ENCODE data around the gene CARMIL1.

DNA sequence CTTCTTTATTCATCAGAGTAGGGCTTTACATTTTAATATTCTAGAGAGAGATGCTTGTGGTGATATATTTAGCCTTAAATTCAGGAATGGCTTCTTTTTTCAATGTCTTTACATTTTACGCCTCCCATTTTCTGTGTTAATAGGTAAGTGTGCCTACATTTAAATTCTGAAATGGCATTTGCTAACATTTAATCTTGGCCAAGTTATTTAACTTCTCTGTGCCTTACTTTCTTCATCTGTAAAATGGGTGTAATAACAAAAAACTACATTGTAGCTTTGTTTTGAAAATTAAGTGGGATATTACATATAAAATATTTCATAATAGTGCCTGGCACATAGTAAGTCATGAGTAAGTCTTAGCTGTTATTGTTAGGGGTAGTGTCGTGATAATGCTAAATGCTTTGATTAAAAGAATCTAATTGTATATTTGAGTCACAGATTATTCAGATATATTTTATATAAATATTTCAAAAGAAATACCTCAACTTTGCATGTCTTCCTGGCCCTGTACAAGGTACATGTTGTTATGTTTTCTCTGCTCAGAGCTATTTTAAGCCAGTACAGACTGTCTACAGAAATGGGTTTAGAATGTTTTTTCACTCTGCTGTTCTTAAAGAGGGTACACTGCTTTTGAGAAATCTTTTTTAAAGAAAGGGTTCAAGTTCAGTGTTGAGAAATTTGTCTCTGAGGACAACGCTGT is 18.8 kb downstream of the CARMIL1 start:
- TF ChIP-seq, protein P1, sequence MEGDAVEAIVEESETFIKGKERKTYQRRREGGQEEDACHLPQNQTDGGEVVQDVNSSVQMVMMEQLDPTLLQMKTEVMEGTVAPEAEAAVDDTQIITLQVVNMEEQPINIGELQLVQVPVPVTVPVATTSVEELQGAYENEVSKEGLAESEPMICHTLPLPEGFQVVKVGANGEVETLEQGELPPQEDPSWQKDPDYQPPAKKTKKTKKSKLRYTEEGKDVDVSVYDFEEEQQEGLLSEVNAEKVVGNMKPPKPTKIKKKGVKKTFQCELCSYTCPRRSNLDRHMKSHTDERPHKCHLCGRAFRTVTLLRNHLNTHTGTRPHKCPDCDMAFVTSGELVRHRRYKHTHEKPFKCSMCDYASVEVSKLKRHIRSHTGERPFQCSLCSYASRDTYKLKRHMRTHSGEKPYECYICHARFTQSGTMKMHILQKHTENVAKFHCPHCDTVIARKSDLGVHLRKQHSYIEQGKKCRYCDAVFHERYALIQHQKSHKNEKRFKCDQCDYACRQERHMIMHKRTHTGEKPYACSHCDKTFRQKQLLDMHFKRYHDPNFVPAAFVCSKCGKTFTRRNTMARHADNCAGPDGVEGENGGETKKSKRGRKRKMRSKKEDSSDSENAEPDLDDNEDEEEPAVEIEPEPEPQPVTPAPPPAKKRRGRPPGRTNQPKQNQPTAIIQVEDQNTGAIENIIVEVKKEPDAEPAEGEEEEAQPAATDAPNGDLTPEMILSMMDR (IDR thresholded peaks at IDR 0.05), result no peak
- TF ChIP-seq POLR2A (IDR thresholded peaks at IDR 0.05), result no peak

Measured in heart left ventricle (tissue), 13 donors.